ENCODE measurements around the gene SORL1-AS1.

Gene SORL1-AS1

DNA sequence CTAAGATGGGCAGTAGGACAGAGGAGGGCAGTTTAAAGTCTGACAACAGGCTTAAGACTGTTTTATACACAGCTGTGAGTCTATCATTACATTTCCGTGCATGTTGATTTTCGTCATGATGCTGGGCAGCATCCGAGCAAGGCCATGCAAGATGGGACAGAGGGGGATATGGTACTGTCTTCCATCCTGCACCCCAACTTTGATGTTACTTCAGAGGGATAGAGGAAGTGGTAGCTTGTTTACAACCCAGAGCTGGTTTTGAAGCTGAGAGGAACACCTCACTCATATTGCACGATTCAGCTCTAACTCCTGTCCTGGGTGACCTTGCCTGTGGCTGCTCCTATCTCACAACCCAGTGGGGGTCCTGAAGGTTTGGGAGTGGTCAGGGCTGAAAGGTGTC is 3.6 kb downstream of the SORL1-AS1 start:
- TF ChIP-seq, protein P1, sequence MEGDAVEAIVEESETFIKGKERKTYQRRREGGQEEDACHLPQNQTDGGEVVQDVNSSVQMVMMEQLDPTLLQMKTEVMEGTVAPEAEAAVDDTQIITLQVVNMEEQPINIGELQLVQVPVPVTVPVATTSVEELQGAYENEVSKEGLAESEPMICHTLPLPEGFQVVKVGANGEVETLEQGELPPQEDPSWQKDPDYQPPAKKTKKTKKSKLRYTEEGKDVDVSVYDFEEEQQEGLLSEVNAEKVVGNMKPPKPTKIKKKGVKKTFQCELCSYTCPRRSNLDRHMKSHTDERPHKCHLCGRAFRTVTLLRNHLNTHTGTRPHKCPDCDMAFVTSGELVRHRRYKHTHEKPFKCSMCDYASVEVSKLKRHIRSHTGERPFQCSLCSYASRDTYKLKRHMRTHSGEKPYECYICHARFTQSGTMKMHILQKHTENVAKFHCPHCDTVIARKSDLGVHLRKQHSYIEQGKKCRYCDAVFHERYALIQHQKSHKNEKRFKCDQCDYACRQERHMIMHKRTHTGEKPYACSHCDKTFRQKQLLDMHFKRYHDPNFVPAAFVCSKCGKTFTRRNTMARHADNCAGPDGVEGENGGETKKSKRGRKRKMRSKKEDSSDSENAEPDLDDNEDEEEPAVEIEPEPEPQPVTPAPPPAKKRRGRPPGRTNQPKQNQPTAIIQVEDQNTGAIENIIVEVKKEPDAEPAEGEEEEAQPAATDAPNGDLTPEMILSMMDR (IDR thresholded peaks at IDR 0.05; ENCODE audit: low read depth, low read length): no peak
- DNase-seq (ENCODE audit: extremely low read depth, low read depth): no peak

GRCh38 chr11:121448431-121448941 is 4.3 kb downstream of the SORL1-AS1 start:
- TF ChIP-seq, protein P1 (IDR thresholded peaks at IDR 0.05; ENCODE audit: low read depth, low read length): no peak
- DNase-seq (ENCODE audit: extremely low read depth, low read depth): no peak

DNA sequence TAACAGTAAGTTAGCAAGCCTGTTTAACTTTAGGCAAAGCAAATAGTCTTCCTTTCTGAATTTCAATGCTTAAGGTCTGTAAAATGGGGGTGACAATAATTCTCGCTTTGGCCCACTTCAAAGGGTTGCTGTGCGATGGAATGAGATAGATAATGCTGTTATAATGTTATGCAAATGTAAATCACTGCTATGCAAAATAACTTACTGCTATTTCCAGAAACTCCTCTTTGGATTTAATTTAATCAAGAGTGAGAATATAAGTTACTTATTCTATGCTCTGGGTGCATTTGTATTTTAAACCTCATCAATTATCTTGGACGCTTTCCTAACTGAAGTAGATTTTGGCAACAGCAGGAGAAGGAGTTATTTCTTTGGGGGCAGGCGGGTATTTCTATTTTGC is 4.8 kb downstream of the SORL1-AS1 start:
- TF ChIP-seq, protein P1 (IDR thresholded peaks at IDR 0.05; ENCODE audit: low read depth, low read length): no peak
- DNase-seq (ENCODE audit: extremely low read depth, low read depth): no peak

DNA sequence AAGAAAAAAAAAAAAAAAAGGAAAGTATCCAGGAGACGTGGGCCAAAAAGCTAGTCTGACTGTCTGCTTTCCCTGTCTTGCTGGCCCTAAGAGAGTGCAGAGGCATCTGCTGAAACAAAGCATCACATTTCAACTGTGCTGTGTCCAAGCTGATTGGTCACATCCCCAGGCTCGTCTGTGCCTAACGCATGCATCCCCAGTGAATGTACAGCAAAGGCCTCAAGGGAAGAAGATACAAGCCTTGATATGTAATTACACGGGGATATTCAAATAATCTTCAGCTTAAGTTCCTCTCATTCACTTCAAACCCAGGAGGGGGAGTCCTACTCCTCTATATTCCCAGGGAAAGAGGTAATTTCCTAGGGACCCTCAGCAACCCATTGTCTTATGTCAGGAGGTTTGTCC is 6.0 kb downstream of the SORL1-AS1 start:
- DNase-seq (ENCODE audit: extremely low read depth, low read depth): no peak
- TF ChIP-seq, protein P1 (IDR thresholded peaks at IDR 0.05; ENCODE audit: low read depth, low read length): peak; percentile 11

DNA sequence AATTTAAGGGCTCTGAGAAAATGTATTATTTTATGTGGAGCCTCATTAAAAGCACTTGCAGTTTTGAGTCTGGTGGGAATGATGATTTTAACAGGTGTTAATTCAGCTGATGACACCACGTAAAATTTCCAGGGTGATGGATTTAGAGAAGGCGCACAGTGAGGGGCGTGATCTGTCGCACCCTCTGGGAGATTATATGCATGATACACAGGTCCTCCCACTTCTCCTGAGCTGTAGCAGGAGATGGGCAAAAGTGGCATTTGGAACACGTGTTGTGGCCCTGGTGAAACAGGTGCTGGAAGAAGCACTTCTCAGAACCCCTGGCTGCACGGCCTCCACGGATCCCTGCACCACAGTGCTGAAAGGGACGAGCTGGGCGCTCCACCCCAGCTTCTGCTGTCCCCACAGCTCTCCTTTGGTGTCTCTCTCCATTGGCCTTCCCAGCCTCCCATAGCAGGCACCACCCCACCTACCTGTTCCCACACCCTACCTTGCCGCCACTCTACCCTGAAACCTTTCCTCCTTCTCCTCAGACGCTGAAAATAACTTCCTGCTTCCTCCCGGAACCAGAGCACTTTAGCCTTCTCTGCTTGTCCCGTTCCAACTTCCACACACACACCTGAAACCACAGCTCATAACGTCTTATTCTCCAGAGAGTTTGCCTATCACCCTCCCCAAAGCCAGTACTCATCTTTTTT is 7.5 kb downstream of the SORL1-AS1 start:
- DNase-seq (ENCODE audit: extremely low read depth, low read depth): no peak

DNA sequence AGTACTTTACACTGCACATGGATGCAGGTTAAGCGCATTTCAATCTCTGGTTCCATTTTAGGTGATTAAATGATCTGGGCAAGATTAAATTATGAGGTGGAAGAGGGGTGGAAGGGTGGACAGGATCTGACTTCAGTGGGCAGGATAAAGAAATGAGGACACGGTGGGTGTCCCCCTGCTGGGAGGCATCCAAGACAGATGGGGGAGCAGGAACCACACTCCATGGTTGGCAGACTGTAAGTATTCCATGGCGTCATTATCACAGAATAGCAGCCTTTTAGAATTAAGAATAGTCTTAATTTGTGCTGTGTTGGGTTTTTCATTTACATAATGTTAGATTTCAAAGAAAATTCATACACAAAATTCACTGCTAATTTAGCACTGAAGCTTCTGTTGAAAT is 8.2 kb downstream of the SORL1-AS1 start:
- TF ChIP-seq, protein P1 (IDR thresholded peaks at IDR 0.05; ENCODE audit: low read depth, low read length): no peak
- no peak for DNase-seq (ENCODE audit: extremely low read depth, low read depth)

More for the DNA sequence above, 7.5 kb downstream of the SORL1-AS1 start:
- TF ChIP-seq, protein P1 (IDR thresholded peaks at IDR 0.05; ENCODE audit: low read depth, low read length): no peak

DNA sequence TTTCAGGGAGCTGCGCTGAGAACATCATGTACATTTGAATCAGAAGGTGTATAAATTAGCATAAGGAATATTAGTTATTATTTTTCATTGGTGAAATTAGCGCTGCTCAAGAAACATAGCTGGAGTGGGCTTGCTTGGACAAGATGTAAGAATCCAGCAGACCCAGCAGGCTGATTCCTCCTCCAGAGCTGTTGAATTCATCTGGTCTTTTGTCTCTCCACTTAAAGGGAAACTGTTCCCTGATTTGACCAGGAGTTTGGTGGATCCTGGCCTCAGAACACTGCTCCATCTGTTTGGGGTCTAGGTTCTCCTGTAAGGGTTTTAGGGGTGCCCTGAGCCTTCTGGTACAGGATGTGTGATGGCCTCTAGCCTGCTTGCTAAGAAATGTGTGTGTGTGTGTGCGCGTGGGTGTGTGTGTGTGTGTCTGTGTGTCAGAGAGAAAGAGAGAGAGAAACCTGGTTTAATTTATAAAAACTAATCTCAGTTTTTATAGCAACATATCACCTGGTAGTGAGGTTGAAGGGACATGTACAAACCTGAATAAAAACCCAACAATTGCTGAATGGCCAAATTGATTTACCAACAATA is 9.0 kb downstream of the SORL1-AS1 start:
- DNase-seq (ENCODE audit: extremely low read depth, low read depth): no peak
- TF ChIP-seq, protein P1 (IDR thresholded peaks at IDR 0.05; ENCODE audit: low read depth, low read length): no peak

Measured in AG09319 (cell line).